Kidney (tissue), 14 donors: ENCODE data around the gene RNF13. TPM values are rescaled to one million over a fixed set of nuclear protein-coding genes. Genes with fewer than 3 reads are reported as not detected.

ENCODE experiments used
- DNase-seq, 5 donors: peaks; one replicate each; pipeline ENCODE4 v3.0.0-alpha.2; 2013 to 2020
- FAIRE-seq: peaks from 2 replicates; lab custom pipeline; 2012; peaks lifted over from hg19 to GRCh38; lab: Jason Lieb, UNC
- H3K27ac ChIP-seq, 2 donors: one replicate each; pipeline ENCODE4 v1.7.0; 2013; ENCODE audit warnings: low read depth in 2 of 2, low read length in 2 of 2, inconsistent platforms in 1 of 2
- H3K27me3 ChIP-seq: one replicate; pipeline ENCODE4 v1.7.1; 2013; ENCODE audit warnings: low read length, inconsistent platforms; ENCODE audit not compliant: control insufficient read depth, insufficient read depth
- H3K36me3 ChIP-seq, 3 donors: one replicate each; pipeline versions ENCODE4 v1.7.0 to v1.7.1; 2013; ENCODE audit warnings: low read length in 3 of 3, control low read depth in 1 of 3, inconsistent platforms in 1 of 3; ENCODE audit not compliant: insufficient read depth in 3 of 3, control insufficient read depth in 2 of 3
- H3K4me1 ChIP-seq, 3 donors: one replicate each; pipeline versions ENCODE4 v1.7.0 to v1.7.1; 2013; ENCODE audit warnings: low read length in 3 of 3, inconsistent platforms in 1 of 3, low read depth in 1 of 3; ENCODE audit not compliant: control insufficient read depth in 2 of 3, insufficient read depth in 2 of 3
- H3K4me3 ChIP-seq, 3 donors: one replicate each; pipeline versions ENCODE4 v1.7.0 to v1.8.1; 2013; ENCODE audit warnings: low read length in 3 of 3, control low read depth in 1 of 3, inconsistent platforms in 1 of 3
- H3K9ac ChIP-seq, 3 donors: one replicate each; pipeline versions ENCODE4 v1.7.0 to v1.7.1; 2013; ENCODE audit warnings: low read length in 3 of 3, control low read depth in 1 of 3, inconsistent platforms in 1 of 3
- H3K9me3 ChIP-seq, 3 donors: one replicate each; pipeline versions ENCODE4 v1.7.0 to v1.7.1; 2013; ENCODE audit warnings: low read length in 3 of 3, control low read depth in 1 of 3, inconsistent platforms in 1 of 3; ENCODE audit not compliant: control insufficient read depth in 2 of 3, insufficient read depth in 1 of 3
- CTCF ChIP-seq: IDR thresholded peaks from 3 replicates; pipeline ENCODE4 v1.5.1; 2012; ENCODE audit warnings: mild to moderate bottlenecking, moderate library complexity, borderline replicate concordance; ENCODE audit not compliant: insufficient read depth; ENCODE audit errors: extremely low read depth
- intact Hi-C: fragments of 100-400 bp; cut with DNase I; formaldehyde crosslinking; loops from one replicate; pipeline ENCODE4 v1.11.1; 2022
- polyA plus RNA-seq: library from polyadenylated mRNA; stranded (reverse); fragments of 350-450 nt; fragmentation: Illumina TruSeq; extraction: RNeasy Lipid Tissue Mini Kit (QIAGEN cat#74804); gene quantifications from one replicate; pipeline ENCODE4 v1.2.3, GENCODE V29; 2014; ENCODE audit warnings: low read depth, low replicate concordance; ENCODE audit not compliant: insufficient read depth
- total RNA-seq: library from RNA; stranded (reverse); fragmentation: NEBNext Ultra II Directional; extraction: Animal tissue kit (Norgen Biotek cat#: 25700); gene quantifications from one replicate; pipeline ENCODE4 v1.2.1, GENCODE V29; 2021
- donor health status: control.
- donor health status: control.
- donor health status: control.
- donor health status: control.
- donor health status: control.
- donor health status: DM: yes; HTN: yes; CAD: no.
- donor health status: Normal renal cell carcinoma (clear cell type).

RNF13 gene
- total and polyA plus RNA-seq, 2 donors from 2014 or later, result 54.1 to 87.1 TPM

- FAIRE-seq (peak; percentile 82), DNase-seq (peak; percentile 59 to 86 (median 67))
- TF ChIP-seq CTCF, result peak; percentile 85
- H3K4me1 ChIP-seq, result no peaks in the 10 kb centered on the region
- no peak overlapping the region for H3K4me3 ChIP-seq
- H3K9me3 ChIP-seq, result no peaks in the 10 kb centered on the region
- no peak overlapping the region for H3K27ac ChIP-seq
- no peaks in the 10 kb centered on the region for H3K36me3 ChIP-seq
- no peak overlapping the region for H3K9ac ChIP-seq
- intact Hi-C loops, result no loop called here
- no peaks in the 10 kb centered on the region for H3K27me3 ChIP-seq
Measured at GRCh38 chr3:149808209-149808829, 4.7 kb upstream of the RNF13 start.

GRCh38 chr3:149809699-149810098 lies 3.3 kb upstream of the RNF13 start:
- H3K9me3 ChIP-seq, result no peaks in the 10 kb centered on the region
- no peak overlapping the region for H3K4me3 ChIP-seq
- FAIRE-seq, result no peak
- peaks cover 0 to 5% (median 3%) of the 10 kb centered on the region in 3 donors for H3K4me1 ChIP-seq
- no peaks in the 10 kb centered on the region for H3K36me3 ChIP-seq
- no peak overlapping the region for H3K27ac ChIP-seq
- no peak overlapping the region for H3K9ac ChIP-seq
- DNase-seq, result no peak
- intact Hi-C loops, result no loop called here
- no peak for TF ChIP-seq CTCF
- H3K27me3 ChIP-seq, result no peaks in the 10 kb centered on the region

- H3K27ac ChIP-seq, result no peak overlapping the region
- H3K4me3 ChIP-seq, result no peak overlapping the region
- H3K36me3 ChIP-seq, result no peaks in the 10 kb centered on the region
- no peak overlapping the region for H3K9ac ChIP-seq
- DNase-seq (no peak), FAIRE-seq (no peak)
- no peaks in the 10 kb centered on the region for H3K27me3 ChIP-seq
- intact Hi-C loops, result no loop called here
- H3K4me1 ChIP-seq, result peaks cover 0 to 14% (median 10%) of the 10 kb centered on the region in 3 donors
- H3K9me3 ChIP-seq, result no peaks in the 10 kb centered on the region
- TF ChIP-seq CTCF, result no peak
Measured at GRCh38 chr3:149810846-149811245, 2.2 kb upstream of the RNF13 start.
